DND-41 (cell line): ENCODE measurements around the gene CTSW.

ENCODE experiments used
- CTCF ChIP-seq: IDR thresholded peaks from 2 replicates; pipeline ENCODE4 v1.5.1; 2012; ENCODE audit warnings: borderline replicate concordance, low read length, moderate library complexity, mild to moderate bottlenecking; ENCODE audit not compliant: poor library complexity, severe bottlenecking; ENCODE audit errors: extremely low read depth
- EZH2 ChIP-seq: IDR thresholded peaks from 3 replicates; pipeline ENCODE4 v1.6.1; 2012; ENCODE audit warnings: borderline replicate concordance, low read depth, mild to moderate bottlenecking, moderate library complexity, low read length, inconsistent platforms; ENCODE audit not compliant: severe bottlenecking

GRCh38 chr11:65919573-65920371, 40.1 kb downstream of the CTSW start:
- TF ChIP-seq CTCF: peak; percentile 10
- TF ChIP-seq EZH2: no peak
